Upper lobe of left lung (tissue), 4 donors: ENCODE data around the gene DLX3.

Experiments used
- POLR2A ChIP-seq, 4 donors: fragments of 450-650 bp; IDR thresholded peaks; one replicate each; pipeline ENCODE4 v1.5.1; 2016 to 2017; ENCODE audit warnings: antibody characterized with exemption in 4 of 4, mild to moderate bottlenecking in 2 of 4
- TF ChIP-seq, protein P1 (sequence below), 6 experiments: fragments of 450-650 bp in 4 of 6; fragments of 200-600 bp in 2 of 6; sonication (generic) in 2 of 6; IDR thresholded peaks; one replicate each; pipeline ENCODE4 v1.5.1; 2016 to 2019; ENCODE audit warnings: antibody characterized with exemption in 6 of 6

DNA sequence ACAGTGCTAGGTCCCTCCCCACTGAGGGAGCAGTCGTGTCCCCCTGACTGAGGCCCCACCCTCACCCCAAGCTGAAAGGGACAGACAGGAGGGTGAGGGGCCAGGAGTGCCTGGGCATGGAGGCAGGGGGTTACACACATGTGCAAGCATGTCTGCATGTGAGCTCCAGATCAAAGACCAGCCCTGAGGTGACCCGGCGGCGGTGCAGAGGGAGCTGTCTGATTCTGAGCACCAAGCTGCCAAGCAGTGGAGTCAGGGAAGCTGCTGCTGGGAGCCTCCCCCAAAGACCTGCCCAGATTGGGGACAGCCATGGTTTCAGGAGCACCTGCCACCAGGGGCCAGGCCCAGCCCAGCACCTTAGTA lies 5.5 kb downstream of the DLX3 start:
- TF ChIP-seq POLR2A (IDR thresholded peaks at IDR 0.05) = no peak
- TF ChIP-seq, protein P1, sequence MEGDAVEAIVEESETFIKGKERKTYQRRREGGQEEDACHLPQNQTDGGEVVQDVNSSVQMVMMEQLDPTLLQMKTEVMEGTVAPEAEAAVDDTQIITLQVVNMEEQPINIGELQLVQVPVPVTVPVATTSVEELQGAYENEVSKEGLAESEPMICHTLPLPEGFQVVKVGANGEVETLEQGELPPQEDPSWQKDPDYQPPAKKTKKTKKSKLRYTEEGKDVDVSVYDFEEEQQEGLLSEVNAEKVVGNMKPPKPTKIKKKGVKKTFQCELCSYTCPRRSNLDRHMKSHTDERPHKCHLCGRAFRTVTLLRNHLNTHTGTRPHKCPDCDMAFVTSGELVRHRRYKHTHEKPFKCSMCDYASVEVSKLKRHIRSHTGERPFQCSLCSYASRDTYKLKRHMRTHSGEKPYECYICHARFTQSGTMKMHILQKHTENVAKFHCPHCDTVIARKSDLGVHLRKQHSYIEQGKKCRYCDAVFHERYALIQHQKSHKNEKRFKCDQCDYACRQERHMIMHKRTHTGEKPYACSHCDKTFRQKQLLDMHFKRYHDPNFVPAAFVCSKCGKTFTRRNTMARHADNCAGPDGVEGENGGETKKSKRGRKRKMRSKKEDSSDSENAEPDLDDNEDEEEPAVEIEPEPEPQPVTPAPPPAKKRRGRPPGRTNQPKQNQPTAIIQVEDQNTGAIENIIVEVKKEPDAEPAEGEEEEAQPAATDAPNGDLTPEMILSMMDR (IDR thresholded peaks at IDR 0.05) = no peak
